PC-3 (cell line): ENCODE data around the gene NEDD4L. TPM values are rescaled to one million over a fixed set of nuclear protein-coding genes. Genes with fewer than 3 reads are reported as not detected.

Source experiments
- ATAC-seq: fragments of 200-7000 bp; cut with Tn5 transposase; 2 replicates; pipeline ENCODE4 v1.9.1; 2020; ENCODE audit warnings: mild to moderate bottlenecking, moderate library complexity
- BruUV-seq: library from RNA; stranded (reverse); fragments of 400-500 nt; replicated peaks from 2 replicates; lab custom pipeline; 2021; lab: Mats Ljungman, UMichigan
- CTCF ChIA-PET: fragments of 300-600 bp; sonication (Branson Sonifier 250); formaldehyde crosslinking; loops from one replicate; lab custom pipeline; 2022; ENCODE audit warnings: antibody characterized with exemption; lab: Charles Lee
- POLR2A ChIA-PET: fragments of 300-600 bp; sonication (Branson Sonifier 250); formaldehyde crosslinking; loops from one replicate; lab custom pipeline; 2022; ENCODE audit warnings: antibody characterized with exemption; ENCODE audit not compliant: unreplicated experiment; lab: Charles Lee
- DNase-seq: peaks from one replicate; pipeline ENCODE4 v3.0.0-alpha.2; 2015
- H2AFZ ChIP-seq: fragments of 300-600 bp; sonication (generic); 2 replicates; pipeline ENCODE4 v1.6.0; 2016; ENCODE audit warnings: antibody characterized with exemption, low read length
- H3F3A ChIP-seq: fragments of 300-600 bp; sonication (generic); one replicate; pipeline ENCODE4 v1.6.0; 2017; ENCODE audit warnings: antibody characterized with exemption, low read length, control low read depth, mild to moderate bottlenecking; ENCODE audit not compliant: unreplicated experiment
- H3K27ac ChIP-seq: fragments of 300-600 bp; sonication (generic); 2 replicates; pipeline ENCODE4 v1.5.1; 2016; ENCODE audit warnings: mild to moderate bottlenecking, low read length
- H3K27me3 ChIP-seq: fragments of 300-600 bp; sonication (generic); 2 replicates; pipeline ENCODE4 v1.6.1; 2016; ENCODE audit warnings: low read length, mixed read lengths
- H3K36me3 ChIP-seq: fragments of 300-600 bp; sonication (generic); 2 replicates; pipeline ENCODE4 v1.6.1; 2016; ENCODE audit warnings: low read depth, mixed run types, low read length, mixed read lengths
- H3K4me1 ChIP-seq: fragments of 300-600 bp; sonication (generic); 2 replicates; pipeline ENCODE4 v1.5.1; 2016; ENCODE audit warnings: low read length; ENCODE audit not compliant: insufficient read depth
- H3K4me2 ChIP-seq: fragments of 300-600 bp; sonication (generic); 2 replicates; pipeline ENCODE4 v1.6.0; 2016; ENCODE audit warnings: low read length
- H3K4me3 ChIP-seq: fragments of 300-600 bp; sonication (generic); 2 replicates; pipeline ENCODE4 v1.5.1; 2016; ENCODE audit warnings: mild to moderate bottlenecking, low read length, mixed read lengths
- H3K79me2 ChIP-seq: fragments of 300-600 bp; sonication (generic); 2 replicates; pipeline ENCODE4 v1.6.1; 2017; ENCODE audit warnings: low read length, mixed read lengths
- H3K9ac ChIP-seq: fragments of 300-600 bp; sonication (generic); 2 replicates; pipeline ENCODE4 v1.6.0; 2016; ENCODE audit warnings: mild to moderate bottlenecking, low read length
- H3K9me2 ChIP-seq: fragments of 300-600 bp; sonication (generic); replicated peaks from 2 replicates; pipeline ENCODE4 v1.6.1; 2016; ENCODE audit warnings: mixed run types, low read length, mixed read lengths
- H3K9me3 ChIP-seq: fragments of 300-600 bp; sonication (generic); 2 replicates; pipeline ENCODE4 v1.6.1; 2016; ENCODE audit warnings: low read length, mixed read lengths
- H4K20me1 ChIP-seq: fragments of 300-600 bp; sonication (generic); 2 replicates; pipeline ENCODE4 v1.6.1; 2016; ENCODE audit warnings: low read length, mixed read lengths
- EZH2 ChIP-seq: fragments of 300-600 bp; sonication (generic); IDR thresholded peaks from one replicate; pipeline ENCODE4 v1.6.1; 2017; ENCODE audit warnings: antibody characterized with exemption, mild to moderate bottlenecking, low read length; ENCODE audit not compliant: unreplicated experiment
- EZH2phosphoT487 ChIP-seq: fragments of 300-600 bp; sonication (generic); IDR thresholded peaks from 2 replicates; pipeline ENCODE4 v1.6.1; 2018; ENCODE audit warnings: mild to moderate bottlenecking, antibody characterized with exemption, low read length, borderline replicate concordance
- intact Hi-C: fragments of 100-400 bp; cut with micrococcal nuclease; formaldehyde crosslinking; loops from 2 replicates; pipeline ENCODE4 v1.9.0; 2023
- total RNA-seq: library from RNA; depleted of rRNA; stranded (reverse); fragments of >200 nt; gene quantifications from 2 replicates; pipeline ENCODE4 v1.2.3, GENCODE V29; 2014
- TF ChIP-seq, protein P1 (sequence below): fragments of 300-600 bp; sonication (generic); conservative IDR thresholded peaks from 2 replicates; pipeline ENCODE4 v1.5.1; 2017; ENCODE audit warnings: antibody characterized with exemption, low read depth, mild to moderate bottlenecking, low read length

NEDD4L gene
- total RNA-seq, 1 experiment from 2014 or later = 105 TPM

DNA sequence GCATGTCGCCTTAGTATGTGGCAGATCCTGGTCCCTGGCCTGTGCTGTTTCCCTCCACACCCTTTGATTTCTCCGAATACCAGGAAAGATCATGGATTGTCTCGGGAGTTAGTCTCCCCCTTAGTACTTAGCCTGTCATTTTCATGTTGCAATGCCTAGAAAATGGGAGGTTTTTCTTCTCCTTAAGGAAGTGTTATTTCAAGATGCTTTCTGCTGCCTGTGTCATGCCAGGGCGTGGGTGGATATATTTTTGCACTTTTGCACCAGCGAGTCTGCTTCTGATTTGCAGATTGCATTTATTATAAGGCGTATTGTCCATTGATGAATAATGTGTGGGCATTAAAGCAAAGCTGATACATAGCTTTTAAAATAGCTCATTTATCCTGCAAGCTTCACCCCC lies 223.5 kb downstream of the NEDD4L start:
- Histone ChIP-seq H3F3A (peaks cover 11% of the 10 kb centered on the region), H3K9me2 (no peaks in the 10 kb centered on the region), H3K4me3 (no peak overlapping the region), H3K36me3 (peaks cover 3% of the 10 kb centered on the region; the same call in 1 of the 2 replicates), H3K9ac (no peak overlapping the region), H3K27me3 (no peaks in the 10 kb centered on the region), H4K20me1 (no peaks in the 10 kb centered on the region), H3K4me1 (peaks cover 78% of the 10 kb centered on the region), H3K27ac (peak overlapping the region; percentile 92; the same call in 1 of the 2 replicates), H3K4me2 (no peak overlapping the region), H2AFZ (no peak overlapping the region), H3K9me3 (no peaks in the 10 kb centered on the region), H3K79me2 (peaks cover 75% of the 10 kb centered on the region)
- ATAC-seq (no peak), DNase-seq (no peak)
- no peak for TF ChIP-seq EZH2
- TF ChIP-seq, protein P1, sequence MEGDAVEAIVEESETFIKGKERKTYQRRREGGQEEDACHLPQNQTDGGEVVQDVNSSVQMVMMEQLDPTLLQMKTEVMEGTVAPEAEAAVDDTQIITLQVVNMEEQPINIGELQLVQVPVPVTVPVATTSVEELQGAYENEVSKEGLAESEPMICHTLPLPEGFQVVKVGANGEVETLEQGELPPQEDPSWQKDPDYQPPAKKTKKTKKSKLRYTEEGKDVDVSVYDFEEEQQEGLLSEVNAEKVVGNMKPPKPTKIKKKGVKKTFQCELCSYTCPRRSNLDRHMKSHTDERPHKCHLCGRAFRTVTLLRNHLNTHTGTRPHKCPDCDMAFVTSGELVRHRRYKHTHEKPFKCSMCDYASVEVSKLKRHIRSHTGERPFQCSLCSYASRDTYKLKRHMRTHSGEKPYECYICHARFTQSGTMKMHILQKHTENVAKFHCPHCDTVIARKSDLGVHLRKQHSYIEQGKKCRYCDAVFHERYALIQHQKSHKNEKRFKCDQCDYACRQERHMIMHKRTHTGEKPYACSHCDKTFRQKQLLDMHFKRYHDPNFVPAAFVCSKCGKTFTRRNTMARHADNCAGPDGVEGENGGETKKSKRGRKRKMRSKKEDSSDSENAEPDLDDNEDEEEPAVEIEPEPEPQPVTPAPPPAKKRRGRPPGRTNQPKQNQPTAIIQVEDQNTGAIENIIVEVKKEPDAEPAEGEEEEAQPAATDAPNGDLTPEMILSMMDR = no peak
- TF ChIP-seq EZH2phosphoT487 = no peak
- no TSS peak for BruUV-seq
- intact Hi-C loops = no loop called here
- CTCF ChIA-PET = no interaction called here
- POLR2A ChIA-PET = no interaction called here

DNA sequence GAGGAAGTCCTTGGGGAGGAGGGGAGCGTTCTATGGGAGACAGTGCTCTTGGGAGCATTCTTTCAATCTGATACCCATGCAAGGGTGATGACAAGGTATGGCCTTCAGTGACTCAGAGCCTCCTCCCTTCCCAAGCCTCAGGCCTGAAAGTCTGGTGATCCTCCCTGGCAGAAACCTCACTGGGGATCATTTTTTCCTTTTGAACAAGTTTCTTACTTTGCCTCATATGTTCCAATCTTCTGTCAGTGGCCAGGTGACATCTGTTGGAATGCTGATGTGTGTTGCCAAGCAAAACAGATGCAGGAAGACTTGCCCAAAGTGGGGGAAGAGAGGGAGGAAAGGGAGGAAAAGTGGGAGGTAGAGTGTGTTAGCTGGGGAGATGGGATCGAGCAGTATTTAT lies 224.8 kb downstream of the NEDD4L start:
- H3K4me1 ChIP-seq = peaks cover 65% of the 10 kb centered on the region
- no peak overlapping the region for H2AFZ ChIP-seq
- peak overlapping the region; percentile 92 for H3K27ac ChIP-seq
- peak overlapping the region; percentile 60 for H3K4me3 ChIP-seq
- no peaks in the 10 kb centered on the region for H3K9me3 ChIP-seq
- peak overlapping the region; percentile 55 for H3K9ac ChIP-seq
- no TSS peak for BruUV-seq
- H3K27me3 ChIP-seq = no peaks in the 10 kb centered on the region
- TF ChIP-seq EZH2 (no peak), EZH2phosphoT487 (no peak)
- TF ChIP-seq, protein P1 = no peak
- ChIA-PET CTCF (no interaction called here), POLR2A (no interaction called here)
- intact Hi-C loops = loop anchor here (1.0 kb wide), 1 partner anchor 45 kb away; no protein-coding TSS in a partner anchor
- peaks cover 89% of the 10 kb centered on the region for H3K79me2 ChIP-seq
- peak overlapping the region; percentile 84 for H3K4me2 ChIP-seq
- ATAC-seq (peak; percentile 94), DNase-seq (peak; percentile 96)
- H3F3A ChIP-seq = peaks cover 8% of the 10 kb centered on the region
- H4K20me1 ChIP-seq = no peaks in the 10 kb centered on the region
- H3K9me2 ChIP-seq = no peaks in the 10 kb centered on the region
- peaks cover 10% of the 10 kb centered on the region for H3K36me3 ChIP-seq

DNA sequence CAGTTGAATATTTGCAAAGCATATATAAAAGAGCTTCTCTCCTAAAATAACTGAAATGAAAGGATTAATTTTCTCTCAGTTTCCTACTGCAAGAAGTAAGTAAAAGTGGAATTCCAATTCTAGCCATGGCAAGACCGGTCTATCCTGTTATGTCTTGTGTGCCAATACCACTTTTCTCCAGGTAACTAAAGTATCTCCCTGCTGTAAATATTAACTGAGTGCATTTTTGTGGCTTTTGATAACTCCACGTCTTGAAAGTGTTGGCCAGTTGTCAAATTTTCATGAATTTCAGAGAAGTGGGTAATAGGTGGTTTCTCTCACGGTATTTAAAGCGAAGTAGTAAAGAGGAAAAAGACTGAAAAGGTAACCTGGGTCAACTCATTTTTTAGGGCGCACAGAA lies 225.9 kb downstream of the NEDD4L start:
- ATAC-seq (peak; percentile 52), DNase-seq (peak; percentile 97)
- Histone ChIP-seq H3K9me2 (no peaks in the 10 kb centered on the region), H4K20me1 (no peaks in the 10 kb centered on the region), H3K4me3 (peak overlapping the region; percentile 60), H3K36me3 (peaks cover 10% of the 10 kb centered on the region), H3F3A (peaks cover 8% of the 10 kb centered on the region), H3K27me3 (no peaks in the 10 kb centered on the region), H2AFZ (no peak overlapping the region), H3K4me1 (peaks cover 54% of the 10 kb centered on the region), H3K4me2 (peak overlapping the region; percentile 84), H3K27ac (peak overlapping the region; percentile 92), H3K9ac (peak overlapping the region; percentile 55), H3K9me3 (no peaks in the 10 kb centered on the region), H3K79me2 (peaks cover 89% of the 10 kb centered on the region)
- TF ChIP-seq, protein P1 = no peak
- TF ChIP-seq EZH2 (no peak), EZH2phosphoT487 (no peak)
- no TSS peak for BruUV-seq
- intact Hi-C loops = loop anchor here (1.0 to 2.0 kb wide), 2 partner anchors 45 to 46 kb away; no protein-coding TSS in a partner anchor
- CTCF ChIA-PET = no interaction called here
- POLR2A ChIA-PET = interaction anchor here (0.7 kb wide), 1 partner anchor 19 kb away, joined by 4 read pairs; no protein-coding TSS in a partner anchor
